Endometrial microvascular endothelial cells (primary cell): Measurements from ENCODE around the gene FRY. TPM values are rescaled to one million over a fixed set of nuclear protein-coding genes. Genes with fewer than 3 reads are reported as not detected.

Source experiments
- in situ Hi-C: cut with HindIII; loops from 2 replicates; pipeline ENCODE4 v1.10.0; 2017; ENCODE audit warnings: low sequenced_read_pairs, low pct_unique_long_range_greater_than_20kb; ENCODE audit errors: inconsistent ontology term
- total RNA-seq: library from RNA; depleted of rRNA; stranded (reverse); fragments of >200 nt; gene quantifications from one replicate; pipeline ENCODE4 v1.2.3, GENCODE V29; 2015; ENCODE audit errors: inconsistent ontology term

The FRY gene
- total RNA-seq, 1 donor from 2014 or later, result 43.5 TPM

DNA sequence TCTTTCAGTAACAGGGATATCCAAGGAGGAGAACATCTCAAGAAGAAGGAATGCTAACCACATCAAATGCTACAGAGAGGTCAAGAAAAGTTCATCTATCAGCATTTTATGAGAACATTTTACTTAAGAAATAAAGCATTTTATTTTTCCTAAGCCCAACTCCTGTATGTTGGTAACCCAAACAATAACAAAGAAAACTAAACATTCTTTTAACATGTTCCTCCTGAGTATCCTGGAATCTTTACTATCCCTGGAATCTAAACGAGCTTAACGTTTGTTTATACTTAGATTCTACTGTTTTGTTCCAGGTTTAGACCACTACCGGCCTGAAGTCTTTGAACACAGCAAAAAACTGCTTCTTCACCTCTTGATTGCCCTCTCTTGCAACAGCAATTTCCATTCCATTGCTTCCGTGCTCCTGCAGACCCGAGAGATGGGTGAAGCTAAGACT lies 193.9 kb downstream of the FRY start:
- in situ Hi-C loops, result no loop called here

DNA sequence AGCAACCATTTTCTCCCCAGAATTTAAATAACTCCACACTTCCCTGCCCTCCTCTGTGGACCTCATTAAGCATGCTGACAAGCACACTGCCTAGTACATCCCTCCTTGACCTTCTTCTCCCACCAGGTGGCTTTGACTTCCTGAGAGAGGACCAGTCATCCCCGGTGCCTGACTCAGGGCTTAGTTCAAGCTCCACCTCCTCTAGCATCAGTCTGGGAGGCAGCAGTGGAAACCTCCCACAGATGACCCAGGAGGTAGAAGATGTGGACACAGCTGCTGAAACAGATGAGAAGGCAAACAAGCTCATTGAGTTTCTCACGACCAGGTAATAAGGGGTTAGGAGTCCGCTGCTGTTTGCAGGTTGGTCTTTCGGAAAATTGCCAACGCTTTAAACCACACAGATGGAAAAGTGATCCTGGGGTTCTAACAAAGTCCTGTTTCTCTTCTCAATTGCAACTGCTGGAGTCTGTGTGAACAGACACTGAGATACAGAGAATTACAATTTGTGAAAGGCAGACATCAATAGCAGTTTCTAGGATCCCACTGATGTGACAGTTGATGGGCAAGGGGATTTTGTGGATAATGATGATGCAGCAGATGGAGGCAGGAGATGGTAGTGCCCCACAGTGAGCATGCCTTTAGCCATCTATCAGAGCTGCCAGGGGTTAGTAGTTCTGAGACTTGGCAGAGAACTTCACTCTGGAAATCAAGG lies 196.9 kb downstream of the FRY start:
- in situ Hi-C loops, result no loop called here

DNA sequence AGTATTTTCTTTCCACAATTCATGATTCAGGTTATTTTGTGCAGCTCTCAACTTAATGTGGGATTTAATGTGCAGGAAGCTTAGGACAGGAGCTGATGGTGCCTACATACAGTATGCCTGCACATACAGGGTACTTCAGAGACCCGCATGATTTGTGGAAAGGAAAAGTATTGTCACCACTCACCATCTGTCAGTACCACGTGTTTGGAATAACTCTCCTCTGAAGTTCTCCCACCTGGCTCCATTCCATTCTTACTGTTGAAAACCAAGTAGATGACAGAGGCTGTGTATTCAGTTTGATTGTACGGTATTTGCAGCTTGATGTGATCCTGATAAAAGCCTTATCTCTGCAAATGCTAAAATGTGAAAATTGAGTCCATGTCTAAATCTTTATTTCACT lies 197.9 kb downstream of the FRY start:
- in situ Hi-C loops, result no loop called here

DNA sequence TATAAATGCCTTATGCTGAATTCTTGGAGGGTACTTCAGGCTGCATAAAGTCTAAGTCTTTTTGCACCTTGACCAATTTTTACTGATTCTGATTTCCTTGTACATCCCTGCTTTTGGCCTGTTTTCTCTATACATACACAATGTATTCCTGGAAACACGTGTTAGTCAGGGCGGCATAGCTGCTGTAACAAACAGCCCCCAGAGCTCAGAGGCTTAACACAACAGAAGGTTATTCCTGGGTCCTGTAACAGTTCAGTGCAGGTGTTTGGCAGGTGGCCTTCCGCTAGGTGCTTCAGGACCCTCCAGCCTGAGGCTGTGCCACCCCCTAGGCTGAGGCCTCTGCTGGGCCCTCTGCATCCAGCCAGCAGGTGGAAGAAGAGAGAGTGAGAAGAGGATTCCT lies 200.7 kb downstream of the FRY start:
- in situ Hi-C loops, result no loop called here

DNA sequence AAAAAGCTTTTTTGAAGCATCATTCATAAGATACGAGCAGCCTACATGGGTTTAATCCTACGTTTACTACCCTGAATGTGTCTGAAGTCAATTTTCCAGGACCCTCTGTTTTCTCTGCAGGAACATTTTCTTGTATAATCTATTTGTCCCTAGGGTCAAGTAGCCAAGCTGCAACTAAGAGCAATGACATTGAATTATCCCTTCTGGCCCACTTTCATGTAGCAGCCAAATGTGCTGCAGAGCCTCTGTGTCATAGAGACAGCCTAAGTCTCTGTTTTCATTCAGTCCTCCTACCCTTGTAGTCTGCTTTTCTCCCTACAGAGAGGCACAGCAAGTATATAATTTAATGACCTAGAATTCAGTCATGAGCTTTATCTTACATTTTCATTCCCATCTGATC lies 201.5 kb downstream of the FRY start:
- in situ Hi-C loops, result no loop called here

DNA sequence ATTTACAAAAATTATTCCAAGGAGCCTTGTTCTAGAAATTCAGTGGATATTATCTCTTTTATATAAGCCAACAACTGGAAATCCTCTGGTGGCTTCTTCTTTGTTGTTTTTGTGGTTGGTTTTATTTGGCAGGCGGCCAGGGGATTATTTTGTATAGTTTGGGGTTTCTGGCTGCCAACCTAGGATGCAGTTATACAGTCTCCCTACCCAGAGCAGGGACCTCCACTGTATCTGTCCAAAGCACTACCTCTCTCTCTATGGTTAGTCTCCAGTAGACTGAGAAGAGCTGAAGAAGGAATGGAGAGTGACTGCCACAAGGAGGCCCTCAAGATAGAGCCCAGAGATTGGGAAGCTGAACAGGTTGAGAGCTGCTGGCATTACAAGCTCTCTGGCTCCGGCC lies 203.3 kb downstream of the FRY start:
- in situ Hi-C loops, result no loop called here

DNA sequence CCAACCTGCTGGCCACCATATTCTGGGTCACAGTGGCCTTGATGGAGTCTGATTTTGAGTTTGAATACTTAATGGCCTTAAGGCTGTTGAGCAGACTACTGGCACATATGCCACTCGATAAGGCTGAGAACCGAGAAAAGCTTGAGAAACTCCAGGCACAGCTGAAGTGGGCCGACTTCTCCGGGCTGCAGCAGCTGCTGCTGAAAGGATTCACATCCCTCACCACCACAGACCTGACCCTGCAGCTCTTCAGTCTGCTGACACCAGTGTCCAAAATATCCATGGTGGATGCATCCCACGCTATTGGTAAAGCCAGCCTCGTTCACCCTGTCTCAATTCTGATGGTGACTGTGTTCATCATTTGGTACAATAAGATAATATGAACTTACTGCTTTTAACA lies 206.1 kb downstream of the FRY start:
- in situ Hi-C loops, result no loop called here

DNA sequence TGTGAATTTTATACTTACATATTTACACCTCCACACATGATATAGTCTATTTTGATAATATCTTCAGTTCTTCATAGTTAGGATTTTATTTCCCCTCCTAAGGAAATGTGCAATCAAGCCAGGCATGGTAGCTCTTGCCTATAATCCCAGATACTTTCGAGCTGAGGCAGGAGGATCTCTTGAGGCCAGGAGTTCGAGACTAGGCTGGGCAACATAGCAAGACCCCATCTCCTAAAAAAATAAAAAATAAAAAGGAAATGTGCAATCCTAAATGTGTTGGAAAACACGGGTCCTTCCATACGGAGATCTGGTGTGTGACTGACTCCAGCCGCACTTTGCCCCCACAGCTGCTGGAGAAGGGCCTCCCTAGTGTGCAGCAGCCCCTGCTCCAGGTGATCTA lies 212.1 kb downstream of the FRY start:
- in situ Hi-C loops, result no loop called here

DNA sequence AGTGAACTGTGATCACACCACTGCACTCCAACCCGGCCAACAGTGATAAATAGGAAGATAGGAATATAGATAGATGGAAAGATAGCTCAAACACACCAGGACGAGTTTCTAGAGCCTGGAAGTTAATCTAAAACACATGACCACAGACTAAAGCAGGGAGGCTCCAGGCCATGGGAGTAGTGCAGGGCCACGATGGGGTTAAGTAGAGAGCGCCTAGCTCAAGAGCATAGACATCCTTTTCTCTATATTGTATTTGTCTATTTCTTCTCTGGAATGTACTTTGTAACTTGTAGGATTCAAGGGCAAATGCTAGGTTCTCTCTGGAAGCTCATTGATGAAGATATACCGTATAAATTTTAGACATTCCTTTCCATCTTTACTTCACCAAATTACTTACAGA lies 214.0 kb downstream of the FRY start:
- in situ Hi-C loops, result no loop called here

DNA sequence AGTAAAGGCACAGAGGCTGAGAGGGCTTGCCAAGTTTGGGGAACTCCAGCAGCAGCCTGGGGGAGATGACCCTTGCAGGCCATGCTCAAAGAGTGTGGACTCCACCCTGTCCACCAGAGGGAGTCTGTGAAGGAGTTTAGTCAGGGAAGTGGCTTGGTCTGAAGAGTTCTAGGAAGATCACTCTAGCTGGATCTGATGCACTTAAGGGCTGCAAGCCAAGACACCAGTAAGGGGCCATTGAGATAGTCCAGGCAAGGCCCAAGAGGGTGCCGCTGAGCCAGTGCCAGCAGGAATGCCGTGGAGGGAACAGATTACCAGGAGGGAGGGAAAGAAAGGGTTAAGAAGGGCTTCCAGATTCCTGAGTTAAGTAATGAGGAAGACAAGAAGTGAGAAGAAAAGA lies 214.9 kb downstream of the FRY start:
- in situ Hi-C loops, result no loop called here

DNA sequence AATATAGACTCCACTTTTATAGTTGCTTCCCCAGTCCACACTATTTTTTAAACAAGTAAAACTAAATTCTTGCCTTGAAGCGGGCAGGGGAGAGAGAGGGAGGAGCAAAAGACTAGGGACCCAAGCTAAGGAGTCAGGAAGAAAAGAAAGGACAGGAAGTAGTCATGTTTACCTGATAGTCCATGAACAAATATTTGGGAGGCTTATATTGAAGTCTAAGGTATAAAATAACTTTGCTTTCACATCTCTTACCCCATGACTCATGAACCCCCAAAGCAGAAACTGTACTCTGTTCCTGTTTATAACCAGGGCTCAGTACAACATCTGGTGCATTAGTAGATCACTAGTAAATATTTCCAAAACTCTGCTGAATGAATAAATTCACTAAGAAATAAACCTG lies 216.3 kb downstream of the FRY start:
- in situ Hi-C loops, result no loop called here

DNA sequence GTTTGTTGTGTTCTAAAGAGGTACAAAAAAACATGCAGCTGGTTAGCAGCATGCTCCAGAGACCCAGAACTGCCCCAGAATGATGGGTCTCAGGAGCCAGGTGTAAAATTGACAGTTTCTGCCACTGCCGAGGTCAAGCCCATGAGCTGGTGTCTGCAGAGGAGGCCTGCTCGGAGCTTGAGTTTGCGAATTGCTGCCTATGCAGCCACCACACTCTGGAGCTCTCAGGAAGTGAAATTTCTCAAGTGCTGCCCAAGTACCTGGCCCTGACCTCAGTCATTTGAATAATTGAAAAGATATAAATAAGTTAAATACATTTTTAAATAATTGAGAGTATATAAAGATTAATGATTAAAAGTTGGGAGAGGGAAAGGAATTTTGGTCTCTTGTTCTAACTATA lies 217.2 kb downstream of the FRY start:
- in situ Hi-C loops, result no loop called here

DNA sequence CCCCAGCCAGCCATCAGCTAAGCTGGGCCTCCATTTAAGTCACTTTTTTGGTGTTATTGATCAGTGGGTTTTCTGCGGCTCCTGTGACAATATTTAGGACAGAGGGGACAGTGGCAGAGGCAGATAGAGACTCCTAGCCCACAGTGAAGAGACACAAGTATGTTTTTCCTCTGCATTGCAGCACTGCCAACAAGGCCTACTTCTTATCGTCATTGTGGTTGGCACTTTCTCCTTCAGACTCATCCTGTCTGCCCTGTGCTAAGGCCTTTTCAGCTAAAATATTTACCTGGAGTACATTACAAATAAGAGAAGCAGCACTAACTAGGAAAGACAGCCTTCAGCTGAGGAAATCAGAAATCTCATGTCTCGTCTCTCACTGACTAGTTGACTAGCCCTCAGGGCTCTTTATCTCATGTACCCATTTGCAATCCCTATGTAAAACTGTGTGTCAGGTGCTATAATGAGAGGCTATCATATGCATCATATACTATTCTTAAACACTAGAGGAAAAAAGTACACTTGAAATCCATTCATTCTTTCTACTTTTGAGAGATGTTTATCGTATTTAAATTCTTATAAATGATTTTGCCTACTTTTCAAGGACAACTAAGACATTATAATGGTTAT lies 221.4 kb downstream of the FRY start:
- in situ Hi-C loops, result no loop called here

DNA sequence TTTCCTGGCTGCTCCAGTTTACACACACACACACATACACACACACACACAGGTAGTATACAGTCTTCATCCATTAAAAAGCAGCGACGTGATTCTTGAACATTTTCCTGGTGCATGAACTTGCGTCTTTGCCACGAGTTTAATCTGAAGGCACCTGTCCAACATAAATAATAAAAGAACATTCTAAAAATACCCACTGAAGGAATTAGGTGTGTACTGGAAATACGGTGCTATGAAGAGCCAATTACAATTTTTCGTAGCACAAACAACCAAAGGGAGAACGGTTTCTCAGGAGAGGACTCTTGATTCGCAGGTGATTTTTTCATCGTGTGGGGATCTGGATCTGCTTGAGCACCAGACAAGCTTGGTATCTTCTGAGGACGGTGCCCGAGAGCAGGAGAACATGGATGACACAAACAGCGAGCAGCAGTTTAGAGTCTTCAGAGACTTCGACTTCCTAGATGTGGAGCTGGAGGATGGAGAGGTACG lies 222.4 kb downstream of the FRY start:
- in situ Hi-C loops, result no loop called here

DNA sequence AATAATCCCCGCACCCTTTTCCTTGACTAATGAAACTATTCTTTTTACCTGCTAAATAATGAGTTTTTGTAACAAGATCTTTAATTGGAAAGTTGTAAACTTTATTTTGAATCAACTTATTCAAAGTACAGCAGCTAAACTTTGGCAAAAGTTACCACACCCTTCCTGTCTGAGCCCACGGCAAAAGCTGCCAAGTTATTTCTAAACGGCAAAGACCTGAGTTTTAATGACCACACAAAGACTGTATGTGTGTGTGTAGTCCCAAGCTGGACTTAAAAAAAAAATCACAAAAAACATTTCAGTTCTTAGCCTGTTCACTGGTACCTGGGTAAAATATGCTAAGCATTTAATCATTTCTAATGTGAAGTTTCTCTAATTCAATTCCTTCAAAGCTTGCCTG lies 222.8 kb downstream of the FRY start:
- in situ Hi-C loops, result no loop called here

DNA sequence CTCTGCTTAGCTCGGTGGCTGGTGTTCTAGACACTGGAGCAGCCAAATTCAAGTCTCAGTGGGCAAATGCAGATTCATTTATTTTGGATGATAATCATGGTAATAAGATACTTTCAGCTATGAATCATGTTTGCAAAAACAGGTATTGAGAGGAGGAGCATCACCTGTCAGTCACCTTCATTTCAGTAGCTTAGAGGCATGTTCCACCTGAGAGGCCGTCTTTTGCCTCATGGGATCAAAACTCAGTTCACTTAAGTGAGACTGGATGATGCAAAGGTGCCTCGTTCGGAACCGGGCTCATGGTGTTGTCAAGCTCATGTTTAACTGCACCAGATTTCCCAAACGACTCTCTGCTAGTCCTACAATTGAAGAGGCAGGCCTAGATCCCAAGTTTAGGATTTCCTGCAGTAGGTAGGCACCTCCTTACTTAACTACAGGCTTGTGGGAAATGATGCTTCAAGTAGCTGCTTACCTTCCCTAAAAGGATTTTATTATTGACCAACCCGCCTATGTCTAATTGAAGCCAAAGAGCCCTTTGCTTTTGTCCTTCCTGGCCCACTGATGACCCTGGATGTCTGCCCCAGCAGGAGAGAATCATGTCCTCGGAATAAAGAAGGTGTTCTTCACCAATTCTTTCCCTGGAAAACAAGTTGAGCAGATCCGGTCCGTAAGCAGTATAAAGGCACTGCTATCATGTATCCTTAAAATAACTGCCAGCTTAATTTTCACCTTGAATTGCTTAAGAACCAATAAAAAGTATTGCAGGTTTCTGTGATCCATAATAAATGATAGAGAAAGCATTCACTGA lies 223.5 kb downstream of the FRY start:
- in situ Hi-C loops, result no loop called here

DNA sequence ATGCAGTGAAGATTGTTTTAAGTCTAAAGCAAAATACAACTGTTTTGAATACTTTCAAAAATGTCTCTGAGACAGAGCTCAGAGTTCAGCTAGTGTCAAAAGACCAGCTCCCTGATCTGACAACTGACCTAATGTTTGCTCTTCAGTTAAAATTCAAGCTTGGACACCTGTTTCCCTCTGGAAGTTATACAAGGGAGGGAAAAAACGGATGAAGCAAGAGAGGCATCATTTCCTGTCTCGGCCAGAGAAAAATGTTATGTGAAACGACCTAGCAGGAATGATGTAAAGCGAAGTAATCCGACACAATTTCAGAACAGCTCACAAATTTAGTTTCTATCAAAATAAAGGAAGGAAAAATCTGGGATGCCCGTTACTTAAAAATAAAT lies 224.1 kb downstream of the FRY start:
- in situ Hi-C loops, result no loop called here

DNA sequence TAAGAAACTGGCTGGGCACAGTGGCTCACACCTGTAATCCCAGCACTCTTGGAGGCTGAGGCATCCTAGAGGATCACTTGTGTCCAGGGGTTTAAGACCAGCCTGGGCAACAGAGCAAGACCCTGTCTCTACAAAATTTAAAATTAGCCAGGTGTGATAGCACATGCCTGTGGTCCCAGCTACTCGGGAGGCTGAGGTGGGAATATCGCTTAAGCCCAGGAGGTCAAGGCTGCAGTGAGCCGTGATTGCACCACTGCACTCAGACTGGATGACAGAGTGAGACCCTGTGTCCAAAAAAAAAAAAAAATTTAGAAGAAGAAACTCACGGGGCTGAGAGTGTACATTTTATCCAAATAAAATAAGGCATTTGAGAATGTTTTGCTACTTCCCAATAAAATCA lies 224.7 kb downstream of the FRY start:
- in situ Hi-C loops, result no loop called here

DNA sequence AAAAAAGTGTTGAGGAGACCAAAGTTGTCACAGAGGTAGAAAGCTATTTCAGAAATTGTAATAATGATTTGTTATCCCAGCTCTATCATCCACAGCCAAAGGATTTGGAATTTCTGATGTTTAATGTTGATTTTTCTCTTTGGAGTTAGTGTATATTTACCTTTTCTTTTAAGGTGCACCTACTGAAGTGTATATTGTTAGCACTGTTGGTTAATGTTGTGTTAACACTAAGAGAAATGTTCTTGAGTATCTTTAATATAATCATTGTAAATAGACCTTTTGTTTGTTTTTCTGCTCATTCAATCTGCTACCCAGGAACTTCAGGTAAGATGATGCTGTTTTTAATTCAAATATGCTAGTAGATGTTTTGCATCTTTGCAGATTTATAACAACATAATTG lies 226.1 kb downstream of the FRY start:
- in situ Hi-C loops, result no loop called here

DNA sequence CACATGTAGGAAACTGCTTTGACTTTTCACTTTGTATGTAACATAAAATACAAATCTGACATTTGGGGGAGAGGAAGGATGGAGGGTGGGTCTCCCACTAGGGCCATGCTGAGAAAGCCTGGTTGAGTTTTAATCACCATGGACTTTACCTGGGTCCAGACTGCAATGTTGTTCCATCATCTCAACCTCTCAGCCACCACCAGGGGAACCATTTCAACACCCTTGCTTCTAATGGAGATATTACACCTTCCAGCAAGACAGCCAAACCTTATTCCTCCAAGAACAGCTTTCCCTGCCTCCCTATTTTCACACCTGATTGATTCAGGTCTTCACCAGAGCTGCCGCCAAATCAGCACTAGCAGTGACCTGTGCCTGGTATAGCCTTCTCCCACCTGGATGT lies 227.5 kb downstream of the FRY start:
- in situ Hi-C loops, result no loop called here
